ENCODE results near the gene DMRT3.
"Not testable (repeated sequence)": the region's sequence is repeated elsewhere in the genome, so short reads cannot be mapped to it uniquely, and the experiment has no call there.

The DMRT3 gene

DNA sequence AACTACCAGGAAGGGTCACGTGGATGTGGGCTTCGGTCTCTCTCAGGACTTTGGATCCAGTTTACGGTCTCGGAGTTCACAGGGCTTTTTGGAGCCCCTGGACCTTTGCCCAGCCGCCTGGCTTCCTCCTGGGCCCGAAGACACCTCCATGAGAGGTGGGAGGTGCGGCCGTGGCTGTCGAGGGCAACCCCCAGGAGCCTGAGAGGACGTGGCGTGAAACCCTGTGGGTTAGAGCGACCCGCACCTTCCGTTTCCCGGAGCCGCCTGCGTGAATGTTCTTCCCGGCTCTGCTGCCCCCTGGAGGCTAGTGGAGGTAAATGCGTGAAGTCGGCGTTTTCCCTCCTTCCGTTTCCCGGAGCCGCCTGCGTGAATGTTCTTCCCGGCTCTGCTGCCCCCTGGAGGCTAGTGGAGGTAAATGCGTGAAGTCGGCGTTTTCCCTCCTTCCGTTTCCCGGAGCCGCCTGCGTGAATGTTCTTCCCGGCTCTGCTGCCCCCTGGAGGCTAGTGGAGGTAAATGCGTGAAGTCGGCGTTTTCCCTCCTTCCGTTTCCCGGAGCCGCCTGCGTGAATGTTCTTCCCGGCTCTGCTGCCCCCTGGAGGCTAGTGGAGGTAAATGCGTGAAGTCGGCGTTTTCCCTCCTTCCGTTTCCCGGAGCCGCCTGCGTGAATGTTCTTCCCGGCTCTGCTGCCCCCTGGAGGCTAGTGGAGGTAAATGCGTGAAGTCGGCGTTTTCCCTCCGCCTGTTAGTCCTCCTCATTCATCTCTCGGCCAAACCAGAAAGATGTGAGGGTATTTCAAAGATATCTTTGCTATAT lies 22.1 kb downstream of the DMRT3 start:
- no CpG with 5 or more reads among the region's 55 CpGs for WGBS (ENCODE audit: extremely low coverage, insufficient coverage, insufficient read length)

DNA sequence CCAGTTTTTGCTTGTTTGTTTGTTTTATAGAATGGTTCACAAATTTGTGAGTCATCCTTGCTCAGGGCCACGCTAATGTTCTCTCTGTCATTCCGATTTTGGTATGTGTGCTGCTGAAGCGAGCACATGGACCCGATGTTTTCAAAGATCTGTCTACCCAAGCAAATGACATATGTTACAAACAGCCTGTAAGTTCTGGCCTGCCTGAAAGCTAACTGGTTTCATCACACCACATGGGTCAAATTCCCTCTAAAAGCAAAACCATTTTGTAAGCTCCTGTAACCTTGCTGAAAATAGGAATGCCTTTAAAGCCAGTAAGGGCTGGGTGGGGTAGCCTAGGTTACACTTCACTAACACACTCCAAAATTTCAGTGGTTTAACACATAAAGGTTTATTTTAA lies 25.4 kb downstream of the DMRT3 start:
- H3K9ac ChIP-seq (ENCODE audit: low read length), result no peak overlapping the region
- H2BK120ac ChIP-seq (ENCODE audit: insufficient read depth, low read length, poor library complexity), result no peak overlapping the region
- no peak overlapping the region for H4K12ac ChIP-seq (ENCODE audit: low read depth, low read length)
- H3K9me3 ChIP-seq (ENCODE audit: insufficient read depth, low read depth, low read length), result peaks cover 3% of the 10 kb centered on the region
- no peak overlapping the region for H4K91ac ChIP-seq (ENCODE audit: low read depth, low read length)
- no peak overlapping the region for H3K14ac ChIP-seq (ENCODE audit: low read length)
- H3K79me2 ChIP-seq (ENCODE audit: control insufficient read depth, insufficient read depth, low read length, poor library complexity), result no peaks in the 10 kb centered on the region
- no peak overlapping the region for H4K8ac ChIP-seq (ENCODE audit: low read depth, low read length)
- H2BK5ac ChIP-seq (ENCODE audit: low read depth, low read length, poor library complexity), result no peak overlapping the region
- no peak overlapping the region for H3K4me3 ChIP-seq (ENCODE audit: low read depth, low read length)
- no peak overlapping the region for H3K23ac ChIP-seq (ENCODE audit: low read length)
- no peak overlapping the region for H2BK12ac ChIP-seq (ENCODE audit: low read length)
- H3K4me1 ChIP-seq (ENCODE audit: control insufficient read depth in 1 of 2, insufficient read depth in 2 of 2, low read length in 2 of 2), result no peaks in the 10 kb centered on the region
- no peaks in the 10 kb centered on the region for H3K79me1 ChIP-seq (ENCODE audit: low read length)
- no peak overlapping the region for H2AK5ac ChIP-seq (ENCODE audit: low read length)
- no CpG with 5 or more reads among the region's 4 CpGs for WGBS (ENCODE audit: extremely low coverage, insufficient coverage, insufficient read length)
- no peak overlapping the region for H3K18ac ChIP-seq (ENCODE audit: low read length)
- H3K4ac ChIP-seq (ENCODE audit: low read depth, low read length), result no peak overlapping the region
- H3K27me3 ChIP-seq (ENCODE audit: insufficient read depth, low read length), result no peaks in the 10 kb centered on the region
- DNase-seq, result peak in 1 of 2 donors; percentile 21
- no peaks in the 10 kb centered on the region for H3K36me3 ChIP-seq (ENCODE audit: control insufficient read depth in 1 of 2, insufficient read depth in 2 of 2, low read length in 2 of 2)
- no peak overlapping the region for H2AFZ ChIP-seq (ENCODE audit: insufficient read depth, low read length, poor library complexity)
- H3K27ac ChIP-seq (ENCODE audit: low read depth, low read length), result no peak overlapping the region
- no peak overlapping the region for H3K4me2 ChIP-seq (ENCODE audit: low read length)

More for the DNA sequence above, 22.1 kb downstream of the DMRT3 start:
- H2BK120ac ChIP-seq (ENCODE audit: insufficient read depth, low read length, poor library complexity); H3K4ac ChIP-seq (ENCODE audit: low read depth, low read length); H3K27me3 ChIP-seq (ENCODE audit: insufficient read depth, low read length); H2AFZ ChIP-seq (ENCODE audit: insufficient read depth, low read length, poor library complexity); H3K9ac ChIP-seq (ENCODE audit: low read length); H3K14ac ChIP-seq (ENCODE audit: low read length); H3K4me2 ChIP-seq (ENCODE audit: low read length); H4K8ac ChIP-seq (ENCODE audit: low read depth, low read length); H4K12ac ChIP-seq (ENCODE audit: low read depth, low read length); H3K4me3 ChIP-seq (ENCODE audit: low read depth, low read length); H3K23ac ChIP-seq (ENCODE audit: low read length); H3K18ac ChIP-seq (ENCODE audit: low read length); H3K4me1 ChIP-seq (ENCODE audit: control insufficient read depth in 1 of 2, insufficient read depth in 2 of 2, low read length in 2 of 2); H2AK5ac ChIP-seq (ENCODE audit: low read length); H3K27ac ChIP-seq (ENCODE audit: low read depth, low read length); H3K79me1 ChIP-seq (ENCODE audit: low read length); H4K91ac ChIP-seq (ENCODE audit: low read depth, low read length); H2BK5ac ChIP-seq (ENCODE audit: low read depth, low read length, poor library complexity); H3K36me3 ChIP-seq (ENCODE audit: control insufficient read depth in 1 of 2, insufficient read depth in 2 of 2, low read length in 2 of 2); H2BK12ac ChIP-seq (ENCODE audit: low read length); H3K9me3 ChIP-seq (ENCODE audit: insufficient read depth, low read depth, low read length); H3K79me2 ChIP-seq (ENCODE audit: control insufficient read depth, insufficient read depth, low read length, poor library complexity): not testable (repeated sequence)
- DNase-seq, result peak in 1 of 2 donors; percentile 47

DNA sequence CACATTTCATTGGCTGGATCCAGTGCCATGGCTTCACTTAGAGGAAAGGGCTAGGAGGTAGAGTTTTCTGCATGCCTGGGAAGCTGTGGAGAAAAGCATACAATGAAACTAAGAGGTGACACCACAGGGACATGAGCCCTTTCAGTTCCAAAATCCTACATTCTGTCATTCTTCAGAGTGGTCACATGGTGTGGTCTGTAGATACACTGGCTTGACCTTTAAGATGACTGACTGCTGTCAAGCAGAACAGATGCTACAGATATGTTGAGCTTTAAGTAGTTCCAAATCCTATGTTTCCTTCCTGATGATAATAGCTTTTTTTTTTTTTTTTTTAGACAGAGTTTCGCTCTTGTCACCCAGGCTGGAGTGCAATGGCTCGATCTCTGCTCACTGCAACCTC lies 26.2 kb downstream of the DMRT3 start:
- H4K91ac ChIP-seq (ENCODE audit: low read depth, low read length), result no peak overlapping the region
- no peak overlapping the region for H3K14ac ChIP-seq (ENCODE audit: low read length)
- H4K12ac ChIP-seq (ENCODE audit: low read depth, low read length), result no peak overlapping the region
- no peaks in the 10 kb centered on the region for H3K79me2 ChIP-seq (ENCODE audit: control insufficient read depth, insufficient read depth, low read length, poor library complexity)
- no peak overlapping the region for H3K9ac ChIP-seq (ENCODE audit: low read length)
- H3K4me1 ChIP-seq (ENCODE audit: control insufficient read depth in 1 of 2, insufficient read depth in 2 of 2, low read length in 2 of 2), result no peaks in the 10 kb centered on the region
- H3K4me2 ChIP-seq (ENCODE audit: low read length), result no peak overlapping the region
- no peaks in the 10 kb centered on the region for H3K79me1 ChIP-seq (ENCODE audit: low read length)
- H3K18ac ChIP-seq (ENCODE audit: low read length), result no peak overlapping the region
- H3K4ac ChIP-seq (ENCODE audit: low read depth, low read length), result no peak overlapping the region
- H4K8ac ChIP-seq (ENCODE audit: low read depth, low read length), result no peak overlapping the region
- no peak overlapping the region for H2BK120ac ChIP-seq (ENCODE audit: insufficient read depth, low read length, poor library complexity)
- no peak overlapping the region for H3K4me3 ChIP-seq (ENCODE audit: low read depth, low read length)
- H2BK12ac ChIP-seq (ENCODE audit: low read length), result no peak overlapping the region
- no peaks in the 10 kb centered on the region for H3K36me3 ChIP-seq (ENCODE audit: control insufficient read depth in 1 of 2, insufficient read depth in 2 of 2, low read length in 2 of 2)
- no peak for DNase-seq
- no CpG with 5 or more reads among the region's 2 CpGs for WGBS (ENCODE audit: extremely low coverage, insufficient coverage, insufficient read length)
- no peak overlapping the region for H2AK5ac ChIP-seq (ENCODE audit: low read length)
- no peak overlapping the region for H2AFZ ChIP-seq (ENCODE audit: insufficient read depth, low read length, poor library complexity)
- no peak overlapping the region for H3K23ac ChIP-seq (ENCODE audit: low read length)
- no peak overlapping the region for H3K27ac ChIP-seq (ENCODE audit: low read depth, low read length)
- H3K9me3 ChIP-seq (ENCODE audit: insufficient read depth, low read depth, low read length), result peaks cover 3% of the 10 kb centered on the region
- H3K27me3 ChIP-seq (ENCODE audit: insufficient read depth, low read length), result no peaks in the 10 kb centered on the region
- no peak overlapping the region for H2BK5ac ChIP-seq (ENCODE audit: low read depth, low read length, poor library complexity)

DNA sequence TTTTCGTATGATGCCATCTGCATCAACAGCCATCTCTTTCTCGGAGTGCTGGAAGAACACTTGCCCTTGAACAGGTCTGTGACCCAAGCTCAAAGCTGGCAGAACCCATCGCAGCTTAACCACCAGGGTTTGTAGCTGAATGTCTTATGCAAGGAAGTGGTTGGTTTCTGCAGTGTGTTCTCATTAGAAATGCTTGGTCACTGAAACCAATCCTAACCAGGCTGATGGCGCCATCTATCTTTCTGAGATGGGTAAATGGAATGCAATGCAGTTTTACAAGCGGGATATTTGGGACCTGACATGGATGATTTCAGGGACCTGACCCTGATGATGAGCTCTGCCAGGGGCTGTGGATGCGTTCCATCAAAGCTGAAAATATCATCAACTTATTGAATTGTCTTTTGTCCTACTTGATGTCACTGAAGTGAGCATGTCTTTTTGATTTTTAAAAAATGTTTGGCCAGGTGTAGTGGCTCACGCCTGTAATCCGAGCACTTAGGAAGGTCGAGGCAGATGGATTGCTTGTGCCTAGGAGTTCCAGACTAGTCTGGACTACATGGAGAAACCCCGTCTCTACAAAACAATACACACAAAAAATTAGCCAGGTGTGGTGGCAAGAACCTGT lies 28.7 kb downstream of the DMRT3 start:
- H3K27ac ChIP-seq (ENCODE audit: low read depth, low read length), result no peak overlapping the region
- no peak overlapping the region for H2BK12ac ChIP-seq (ENCODE audit: low read length)
- no peaks in the 10 kb centered on the region for H3K27me3 ChIP-seq (ENCODE audit: insufficient read depth, low read length)
- H3K14ac ChIP-seq (ENCODE audit: low read length), result no peak overlapping the region
- H2AK5ac ChIP-seq (ENCODE audit: low read length), result no peak overlapping the region
- H3K36me3 ChIP-seq (ENCODE audit: control insufficient read depth in 1 of 2, insufficient read depth in 2 of 2, low read length in 2 of 2), result no peaks in the 10 kb centered on the region
- no peak overlapping the region for H3K4me3 ChIP-seq (ENCODE audit: low read depth, low read length)
- H2BK5ac ChIP-seq (ENCODE audit: low read depth, low read length, poor library complexity), result no peak overlapping the region
- H3K4ac ChIP-seq (ENCODE audit: low read depth, low read length), result no peak overlapping the region
- no peak overlapping the region for H3K4me2 ChIP-seq (ENCODE audit: low read length)
- H3K79me1 ChIP-seq (ENCODE audit: low read length), result no peaks in the 10 kb centered on the region
- no peaks in the 10 kb centered on the region for H3K9me3 ChIP-seq (ENCODE audit: insufficient read depth, low read depth, low read length)
- no peak overlapping the region for H2AFZ ChIP-seq (ENCODE audit: insufficient read depth, low read length, poor library complexity)
- H3K79me2 ChIP-seq (ENCODE audit: control insufficient read depth, insufficient read depth, low read length, poor library complexity), result no peaks in the 10 kb centered on the region
- no peak overlapping the region for H4K12ac ChIP-seq (ENCODE audit: low read depth, low read length)
- no peak overlapping the region for H3K9ac ChIP-seq (ENCODE audit: low read length)
- no CpG with 5 or more reads among the region's 10 CpGs for WGBS (ENCODE audit: extremely low coverage, insufficient coverage, insufficient read length)
- no peaks in the 10 kb centered on the region for H3K4me1 ChIP-seq (ENCODE audit: control insufficient read depth in 1 of 2, insufficient read depth in 2 of 2, low read length in 2 of 2)
- no peak overlapping the region for H2BK120ac ChIP-seq (ENCODE audit: insufficient read depth, low read length, poor library complexity)
- H4K91ac ChIP-seq (ENCODE audit: low read depth, low read length), result no peak overlapping the region
- no peak overlapping the region for H3K23ac ChIP-seq (ENCODE audit: low read length)
- peak in 1 of 2 donors; percentile 47 for DNase-seq
- no peak overlapping the region for H3K18ac ChIP-seq (ENCODE audit: low read length)
- no peak overlapping the region for H4K8ac ChIP-seq (ENCODE audit: low read depth, low read length)
